HG03521 (cell line): ENCODE data around the gene DCC.

Experiments used
- ATAC-seq: cut with Tn5 transposase; IDR thresholded peaks from one replicate; pipeline ENCODE4 v1.9.1; 2021; ENCODE audit warnings: mild to moderate bottlenecking, moderate library complexity; ENCODE audit not compliant: unreplicated experiment

Gene DCC, protein sequence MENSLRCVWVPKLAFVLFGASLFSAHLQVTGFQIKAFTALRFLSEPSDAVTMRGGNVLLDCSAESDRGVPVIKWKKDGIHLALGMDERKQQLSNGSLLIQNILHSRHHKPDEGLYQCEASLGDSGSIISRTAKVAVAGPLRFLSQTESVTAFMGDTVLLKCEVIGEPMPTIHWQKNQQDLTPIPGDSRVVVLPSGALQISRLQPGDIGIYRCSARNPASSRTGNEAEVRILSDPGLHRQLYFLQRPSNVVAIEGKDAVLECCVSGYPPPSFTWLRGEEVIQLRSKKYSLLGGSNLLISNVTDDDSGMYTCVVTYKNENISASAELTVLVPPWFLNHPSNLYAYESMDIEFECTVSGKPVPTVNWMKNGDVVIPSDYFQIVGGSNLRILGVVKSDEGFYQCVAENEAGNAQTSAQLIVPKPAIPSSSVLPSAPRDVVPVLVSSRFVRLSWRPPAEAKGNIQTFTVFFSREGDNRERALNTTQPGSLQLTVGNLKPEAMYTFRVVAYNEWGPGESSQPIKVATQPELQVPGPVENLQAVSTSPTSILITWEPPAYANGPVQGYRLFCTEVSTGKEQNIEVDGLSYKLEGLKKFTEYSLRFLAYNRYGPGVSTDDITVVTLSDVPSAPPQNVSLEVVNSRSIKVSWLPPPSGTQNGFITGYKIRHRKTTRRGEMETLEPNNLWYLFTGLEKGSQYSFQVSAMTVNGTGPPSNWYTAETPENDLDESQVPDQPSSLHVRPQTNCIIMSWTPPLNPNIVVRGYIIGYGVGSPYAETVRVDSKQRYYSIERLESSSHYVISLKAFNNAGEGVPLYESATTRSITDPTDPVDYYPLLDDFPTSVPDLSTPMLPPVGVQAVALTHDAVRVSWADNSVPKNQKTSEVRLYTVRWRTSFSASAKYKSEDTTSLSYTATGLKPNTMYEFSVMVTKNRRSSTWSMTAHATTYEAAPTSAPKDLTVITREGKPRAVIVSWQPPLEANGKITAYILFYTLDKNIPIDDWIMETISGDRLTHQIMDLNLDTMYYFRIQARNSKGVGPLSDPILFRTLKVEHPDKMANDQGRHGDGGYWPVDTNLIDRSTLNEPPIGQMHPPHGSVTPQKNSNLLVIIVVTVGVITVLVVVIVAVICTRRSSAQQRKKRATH (N-terminal part only)

DNA sequence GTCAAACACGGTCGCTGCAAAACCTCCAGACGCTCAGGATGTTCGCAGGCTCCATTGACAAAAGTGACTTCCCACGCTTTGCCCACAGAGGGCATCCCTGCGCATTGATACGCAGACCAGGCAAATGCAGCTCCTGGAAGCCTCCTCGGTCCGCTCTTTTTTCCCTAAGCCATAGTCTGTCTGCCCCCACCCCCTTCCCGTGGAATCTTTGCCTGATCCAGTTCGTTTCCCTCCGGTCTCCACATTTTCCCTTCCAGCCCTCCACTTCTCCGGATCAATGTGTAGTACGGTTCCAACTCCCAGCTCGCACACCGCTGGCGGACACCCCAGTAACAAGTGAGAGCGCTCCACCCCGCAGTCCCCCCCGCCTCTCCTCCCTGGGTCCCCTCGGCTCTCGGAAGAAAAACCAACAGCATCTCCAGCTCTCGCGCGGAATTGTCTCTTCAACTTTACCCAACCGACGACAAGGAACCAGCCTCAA is at the start of gene DCC:
Gene DCC (plus strand): TSS at position 307 of the 481 bp plus-strand sequence. CDS start 591 bp downstream, outside the sequence.
- no peak for ATAC-seq

DNA sequence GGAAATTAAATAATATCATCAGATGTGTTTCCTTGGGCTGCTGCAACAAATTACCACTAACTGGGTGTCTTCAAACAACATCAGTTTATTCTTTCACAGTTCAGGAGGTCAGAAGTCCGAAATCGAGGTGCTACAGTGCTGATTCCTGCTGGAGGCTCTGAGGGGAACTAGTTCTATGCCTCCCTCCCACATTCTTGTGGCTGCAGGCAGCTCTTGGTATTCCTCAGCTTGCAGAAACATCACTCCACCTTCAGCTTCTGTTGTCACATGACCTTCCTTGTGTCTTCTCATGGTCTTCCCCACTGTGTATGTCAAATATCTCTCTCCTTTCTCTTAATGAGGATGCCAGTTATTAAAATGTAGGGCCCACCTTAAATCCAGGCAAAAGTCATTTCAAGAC is 29.3 kb upstream of the DCC start:
- ATAC-seq, result no peak

DNA sequence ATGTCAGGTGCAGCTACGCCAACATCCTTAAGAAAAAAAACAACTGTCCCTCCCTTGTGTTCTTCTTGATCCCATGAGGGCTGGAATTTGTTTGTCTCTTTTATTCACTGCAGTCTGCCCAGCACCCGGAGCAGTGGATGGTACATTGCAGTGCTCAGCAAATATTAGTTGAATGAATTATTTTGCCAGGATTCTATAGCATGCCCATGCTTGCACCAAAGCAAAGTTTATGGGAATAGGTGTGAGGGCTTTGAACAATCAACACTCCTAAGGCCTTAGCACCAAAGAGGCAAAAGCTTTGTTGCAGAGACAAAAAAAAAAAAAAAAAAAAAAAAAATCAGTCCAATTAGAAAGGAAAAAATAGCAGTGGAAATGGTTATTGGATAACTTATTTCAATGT is 28.7 kb upstream of the DCC start:
- ATAC-seq, result no peak

DNA sequence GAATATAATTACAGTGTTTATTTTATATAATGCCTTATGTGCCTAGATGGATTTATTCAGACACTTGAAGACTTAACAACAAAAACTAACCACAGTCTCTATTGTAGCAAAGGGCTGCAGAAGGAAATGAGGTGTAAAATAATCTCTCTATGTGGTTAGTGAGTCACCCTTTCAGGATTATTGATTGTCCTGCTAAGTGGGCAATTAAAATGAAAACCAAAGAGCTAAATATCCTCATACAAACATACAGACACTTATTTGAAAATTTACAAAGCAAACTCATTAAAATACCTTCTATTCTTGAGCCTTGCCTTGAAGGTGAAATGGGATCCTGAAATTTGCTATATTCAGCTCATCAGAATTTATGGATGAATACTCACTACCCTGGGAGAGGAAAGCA is 27.7 kb upstream of the DCC start:
- ATAC-seq, result no peak

DNA sequence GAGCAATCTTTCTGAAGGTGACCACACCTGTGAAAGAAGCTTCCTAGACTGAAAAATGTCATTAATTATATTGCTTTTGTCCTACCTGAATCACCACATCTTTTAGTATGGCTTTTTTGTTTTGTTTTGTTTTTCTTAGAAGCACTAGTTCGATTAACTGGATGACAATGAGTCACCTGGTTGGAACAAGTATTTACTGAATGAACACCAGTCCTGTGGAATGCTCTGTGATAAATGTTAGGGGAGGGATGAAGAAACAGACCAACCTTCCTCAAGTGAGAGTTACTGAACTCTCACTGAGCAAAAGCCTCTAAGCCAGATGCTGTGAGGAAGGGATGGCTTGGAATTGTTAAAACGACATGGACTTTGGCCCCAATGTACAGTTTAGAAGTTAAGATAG is 26.8 kb upstream of the DCC start:
- ATAC-seq, result no peak

DNA sequence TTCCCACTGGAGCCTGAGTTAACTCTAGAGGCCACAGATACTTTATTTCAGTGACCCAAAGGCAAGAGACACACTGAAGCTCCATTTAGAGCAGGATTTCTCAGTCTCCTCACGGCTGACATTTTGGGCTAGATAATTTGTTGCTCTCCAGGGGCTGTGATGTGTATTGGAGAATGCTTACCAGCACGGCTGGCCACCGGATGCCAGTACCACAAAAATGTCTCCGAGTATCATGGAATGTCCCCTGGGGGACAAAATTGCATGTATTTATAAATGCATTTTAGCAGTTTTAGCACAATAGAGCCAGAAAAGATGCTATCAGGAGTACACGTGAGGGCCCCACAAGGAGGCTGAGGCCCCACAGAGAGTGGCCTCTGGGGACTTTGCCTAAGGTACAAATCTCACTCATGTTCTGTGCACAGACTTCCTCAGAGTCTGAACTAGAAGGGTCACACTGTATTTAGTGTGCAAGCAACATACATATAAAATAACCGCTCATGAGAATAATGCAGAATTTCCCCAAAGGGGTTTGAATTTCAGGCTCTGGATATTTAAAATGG is 20.5 kb upstream of the DCC start:
- ATAC-seq, result no peak

DNA sequence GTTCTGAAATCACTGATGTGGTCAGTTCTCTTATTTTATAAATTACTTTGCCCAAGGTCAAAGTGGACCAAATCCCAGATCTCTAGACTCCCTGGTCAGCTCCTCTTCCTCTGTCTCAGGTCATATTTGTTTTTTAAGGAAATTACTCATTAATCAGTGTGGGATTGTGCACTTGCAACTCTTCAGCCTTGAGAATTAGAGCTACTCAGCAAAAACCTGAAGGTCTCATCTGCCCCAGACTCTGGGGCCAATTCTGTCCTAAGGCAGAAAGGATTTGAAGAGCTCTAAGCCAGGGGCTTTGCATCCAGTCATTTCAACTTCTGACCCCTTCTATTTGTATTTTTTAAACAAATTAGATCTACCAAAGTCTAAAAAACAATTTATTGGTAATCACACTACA is 17.7 kb upstream of the DCC start:
- ATAC-seq, result no peak

DNA sequence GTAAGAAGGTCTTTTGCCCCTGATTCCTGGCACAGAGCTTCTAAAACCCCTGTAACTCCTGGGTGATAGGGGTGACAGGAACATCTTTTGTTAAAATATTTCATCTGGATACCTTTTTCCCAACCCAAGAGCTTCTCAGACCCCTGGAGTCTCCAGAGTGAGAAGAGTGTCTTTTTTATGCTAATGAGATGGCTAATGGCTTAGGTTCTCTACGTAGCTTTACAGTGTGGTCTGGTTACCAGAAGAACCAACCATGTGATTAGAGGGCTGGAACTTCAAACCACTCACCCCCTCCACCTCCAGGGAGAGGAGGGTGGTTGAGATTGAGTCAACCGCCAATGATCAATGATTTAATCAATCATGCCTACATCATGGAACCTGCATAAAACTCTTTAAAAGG is 16.2 kb upstream of the DCC start:
- no peak for ATAC-seq

DNA sequence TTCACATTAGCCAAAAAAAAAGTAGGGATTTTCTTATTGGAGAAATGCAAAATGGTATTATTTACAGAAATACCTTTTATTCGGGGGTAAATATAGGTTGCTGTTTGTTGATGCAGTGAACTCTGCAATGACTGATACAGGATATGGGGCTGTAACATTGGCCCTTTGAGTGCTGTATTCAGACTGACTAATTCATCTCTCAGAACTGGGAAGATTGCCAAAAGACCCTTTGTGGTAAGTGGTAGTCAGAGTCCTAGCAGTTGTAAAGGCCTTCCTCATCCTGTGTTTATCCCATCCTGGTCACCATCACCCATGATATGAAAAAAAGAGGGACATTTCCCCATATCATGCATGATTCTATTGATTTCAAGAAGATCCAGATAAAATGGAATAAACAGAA is 14.0 kb upstream of the DCC start:
- no peak for ATAC-seq

DNA sequence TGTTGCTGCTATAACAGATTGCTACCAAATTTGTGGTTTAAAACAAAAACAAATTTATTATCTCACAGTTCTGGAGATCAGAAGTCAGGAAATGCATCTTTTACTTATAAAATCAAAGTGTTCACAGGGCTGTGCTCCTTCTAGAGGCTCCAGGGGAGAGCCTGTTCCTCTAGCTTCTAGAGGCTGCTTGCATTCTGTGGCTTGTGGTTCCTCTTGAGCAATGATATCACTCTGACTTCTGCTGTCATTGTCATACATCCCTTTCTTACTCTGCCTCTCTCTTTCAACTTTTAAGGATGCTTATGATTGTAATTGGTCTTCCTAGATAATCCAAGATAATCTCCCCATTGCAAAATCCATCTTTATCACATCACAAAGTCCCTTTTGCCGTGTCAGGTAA is 6.1 kb upstream of the DCC start:
- ATAC-seq, result no peak

DNA sequence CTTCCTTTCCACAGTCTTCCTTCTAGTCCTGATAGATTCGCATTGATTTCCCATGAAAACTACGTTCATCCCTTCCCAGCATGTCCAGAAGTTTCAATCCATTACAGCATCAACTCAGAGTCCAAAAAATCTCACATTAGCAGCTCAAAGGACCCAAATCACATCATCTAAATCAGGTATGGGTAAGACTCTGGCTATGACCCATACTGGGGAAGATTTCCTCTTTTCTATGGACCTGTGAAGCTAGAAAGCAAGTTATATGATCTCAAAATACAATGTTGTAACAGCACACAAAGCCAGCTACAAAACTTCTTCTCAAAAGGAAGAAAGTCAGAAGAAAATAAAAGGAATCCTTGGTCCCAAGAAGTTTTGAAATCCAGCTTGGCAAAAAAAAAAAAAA is 5.7 kb upstream of the DCC start:
- ATAC-seq, result no peak

DNA sequence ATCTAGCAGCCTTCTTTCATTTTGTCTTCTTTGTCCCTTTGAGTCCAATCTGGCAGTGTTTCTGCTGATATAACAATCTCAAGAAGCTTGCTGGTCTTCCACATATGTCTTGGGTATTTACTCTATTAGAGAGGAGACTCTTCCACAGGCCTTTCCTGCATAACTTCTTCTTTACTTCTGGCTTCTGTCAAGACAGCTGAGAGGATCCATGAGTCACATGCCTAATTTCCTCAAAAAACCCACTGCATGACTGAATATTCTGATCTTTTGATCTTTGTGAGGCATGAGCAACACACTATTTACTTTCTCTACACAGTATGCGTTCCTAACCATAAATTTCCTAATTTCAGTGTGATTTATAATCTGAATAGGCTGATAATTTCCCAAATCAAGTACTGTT is 5.1 kb upstream of the DCC start:
- ATAC-seq, result no peak

DNA sequence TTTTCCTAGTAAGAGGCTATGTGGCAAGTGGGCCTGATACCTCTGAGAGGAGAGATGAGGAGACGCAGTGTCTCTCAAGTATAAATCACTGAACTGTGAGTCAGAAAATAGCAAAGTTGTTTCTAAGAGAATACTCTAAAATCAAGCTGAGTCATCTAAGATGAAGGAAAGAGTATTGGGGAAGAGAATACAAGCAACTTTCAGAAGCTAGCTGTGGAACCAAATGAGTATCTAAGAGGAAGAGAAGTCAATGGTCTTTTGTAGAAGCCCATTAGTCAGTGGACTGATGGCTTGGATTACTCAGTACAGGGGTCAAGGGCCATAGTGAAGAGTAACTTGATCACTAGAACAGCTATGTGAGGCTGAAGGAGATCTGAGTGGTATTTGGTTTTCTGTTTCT is 2.7 kb upstream of the DCC start:
- no peak for ATAC-seq

DNA sequence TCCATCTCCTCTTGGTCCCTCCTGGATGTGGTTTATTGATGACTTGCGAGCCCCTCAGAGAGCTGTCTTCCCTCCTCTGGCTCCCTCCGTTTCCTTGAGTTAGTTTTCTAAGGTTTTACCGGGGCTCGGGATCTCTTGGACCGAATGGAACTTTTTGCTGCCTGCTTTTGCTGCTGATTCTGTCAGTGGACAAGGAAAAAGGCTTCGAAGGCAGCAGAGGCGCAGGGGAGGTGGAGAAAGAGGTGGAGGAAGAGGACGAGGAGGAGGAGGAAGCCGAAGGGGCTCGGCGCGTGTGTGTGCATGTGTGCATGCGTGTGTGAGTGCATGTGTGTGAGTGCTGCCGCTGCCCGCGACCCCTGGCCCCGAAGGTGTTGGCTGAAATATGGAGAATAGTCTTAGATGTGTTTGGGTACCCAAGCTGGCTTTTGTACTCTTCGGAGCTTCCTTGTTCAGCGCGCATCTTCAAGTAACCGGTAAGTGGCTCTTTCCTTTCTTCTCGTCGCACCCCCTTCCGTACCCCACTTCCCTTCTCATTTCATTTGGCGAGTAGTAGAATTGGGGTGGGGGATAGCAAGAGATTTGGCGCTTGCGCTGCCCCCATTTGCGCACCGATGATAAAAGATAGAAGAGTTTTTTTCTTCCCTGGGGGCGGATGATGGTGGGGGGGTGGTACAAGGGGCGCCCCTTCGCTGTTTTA is 557 bp downstream of the DCC start:
- ATAC-seq, result no peak

DNA sequence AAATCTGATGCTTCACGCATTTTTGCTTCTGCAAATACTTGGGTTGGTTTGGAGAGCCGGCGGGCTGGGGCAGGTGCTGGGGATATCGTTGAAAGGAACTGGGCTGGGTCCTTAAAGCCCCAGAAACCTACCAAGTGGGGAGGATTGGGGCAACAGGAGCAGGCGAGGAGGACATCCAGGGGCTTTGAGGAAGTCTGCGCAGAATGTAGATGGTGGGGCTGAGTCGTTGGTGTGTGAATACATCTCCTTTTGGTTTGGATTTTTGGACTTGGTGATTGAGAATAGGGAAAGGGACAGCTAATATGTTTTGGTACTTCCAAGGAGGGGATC is 1.1 kb downstream of the DCC start:
- ATAC-seq, result no peak

DNA sequence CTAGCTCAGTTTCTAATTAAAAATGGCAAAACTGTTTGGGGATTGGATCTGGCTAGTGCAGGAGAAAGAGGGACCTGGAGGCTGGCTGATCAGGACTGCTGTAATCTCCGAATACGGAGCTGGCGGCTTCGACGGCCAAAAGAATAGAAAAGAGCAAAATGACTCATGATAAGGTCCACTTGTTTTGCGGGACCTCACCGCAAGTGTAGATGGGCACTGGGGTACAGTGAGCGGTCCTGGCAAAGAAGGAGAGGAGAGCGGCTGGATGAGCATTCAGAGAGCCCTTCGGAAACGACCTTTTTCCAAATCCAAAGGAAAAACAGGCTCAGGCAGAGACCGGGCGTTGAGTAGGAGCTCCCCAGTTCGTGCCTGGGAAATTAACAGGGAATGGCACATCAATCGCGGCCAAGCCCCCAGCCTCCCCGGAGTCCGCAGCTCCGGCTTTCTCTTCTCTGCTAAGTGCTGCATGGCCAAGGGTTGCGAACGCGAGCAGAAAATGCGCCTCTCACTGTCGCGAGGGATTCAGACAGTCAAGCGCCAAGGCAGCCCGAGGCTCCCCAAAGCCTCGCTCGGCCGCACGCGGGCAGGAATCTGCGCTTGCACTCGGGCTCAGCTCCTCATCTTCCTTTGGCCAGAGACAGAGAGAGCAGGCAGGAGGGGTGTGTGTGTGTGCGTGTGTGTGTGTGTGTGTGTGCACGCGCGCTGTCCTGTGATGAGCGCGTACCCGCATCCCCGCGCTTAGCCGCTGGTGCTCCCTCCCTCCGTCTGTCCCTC is 1.8 kb downstream of the DCC start:
- no peak for ATAC-seq

DNA sequence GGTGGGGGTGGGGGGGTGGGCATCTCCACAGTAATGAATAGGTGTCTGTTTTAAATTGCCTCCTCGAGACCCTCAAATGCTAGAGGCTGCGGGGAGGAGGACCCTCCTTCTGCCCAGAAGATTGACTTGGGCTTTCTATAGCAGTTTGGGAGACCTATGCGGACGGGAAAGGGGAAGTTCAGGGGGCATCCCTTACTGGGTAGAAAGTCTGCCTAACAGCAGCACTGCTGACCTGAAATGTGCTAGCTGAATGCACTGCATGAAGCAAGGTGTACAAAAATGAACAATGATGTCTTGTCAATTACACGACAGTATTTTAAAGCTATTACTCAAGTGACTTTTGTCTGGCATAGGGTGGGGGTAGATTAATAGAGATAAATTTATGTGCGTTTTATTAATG is 2.5 kb downstream of the DCC start:
- no peak for ATAC-seq

DNA sequence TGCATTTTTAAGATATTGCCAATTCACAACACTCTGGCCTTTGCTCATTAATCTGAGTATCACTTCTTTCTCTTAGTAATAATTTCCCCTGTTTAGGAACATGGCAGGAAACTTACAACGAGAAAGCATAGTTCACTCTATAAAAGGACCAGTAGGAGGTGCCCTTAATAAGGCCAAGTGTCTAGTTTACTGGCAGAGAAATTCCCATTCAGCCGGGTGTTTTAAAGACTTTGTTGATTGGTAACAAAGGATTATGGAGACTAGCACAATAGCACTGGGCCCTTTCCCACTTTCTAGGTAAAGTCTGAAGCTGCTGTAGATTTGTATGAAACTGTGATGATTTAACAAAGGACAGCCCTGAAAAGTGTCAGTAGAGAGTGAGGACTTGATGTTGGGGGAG is 3.1 kb downstream of the DCC start:
- ATAC-seq, result no peak

DNA sequence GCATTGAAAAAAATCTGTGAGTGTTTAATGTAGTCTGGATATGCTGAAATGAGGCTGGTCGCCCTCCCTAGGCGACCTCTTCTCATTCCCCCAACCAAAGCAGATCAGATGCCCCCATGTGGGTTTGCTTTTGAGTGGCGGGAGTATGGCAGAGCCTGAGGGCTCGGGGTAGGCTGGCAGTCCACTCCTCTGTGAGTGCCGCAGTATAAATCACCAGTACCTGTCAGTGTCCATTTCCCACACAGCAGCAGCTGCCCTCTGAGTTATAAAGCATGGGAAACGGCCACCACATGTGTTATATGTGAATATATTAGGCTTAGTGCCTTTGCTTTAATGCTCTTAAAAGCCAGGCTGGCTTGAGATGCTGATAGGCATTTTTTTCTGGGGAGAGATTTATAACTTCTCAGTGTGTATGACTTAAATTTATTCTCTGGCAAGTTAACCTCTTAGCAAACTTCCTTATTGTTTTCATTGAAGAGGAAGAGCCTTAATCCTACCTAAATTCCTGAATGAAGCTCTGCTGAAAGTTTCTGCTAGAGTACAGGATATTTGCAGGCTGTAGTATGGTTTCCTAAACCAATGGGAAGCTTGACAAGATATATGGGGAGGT is 3.8 kb downstream of the DCC start:
- ATAC-seq, result no peak

DNA sequence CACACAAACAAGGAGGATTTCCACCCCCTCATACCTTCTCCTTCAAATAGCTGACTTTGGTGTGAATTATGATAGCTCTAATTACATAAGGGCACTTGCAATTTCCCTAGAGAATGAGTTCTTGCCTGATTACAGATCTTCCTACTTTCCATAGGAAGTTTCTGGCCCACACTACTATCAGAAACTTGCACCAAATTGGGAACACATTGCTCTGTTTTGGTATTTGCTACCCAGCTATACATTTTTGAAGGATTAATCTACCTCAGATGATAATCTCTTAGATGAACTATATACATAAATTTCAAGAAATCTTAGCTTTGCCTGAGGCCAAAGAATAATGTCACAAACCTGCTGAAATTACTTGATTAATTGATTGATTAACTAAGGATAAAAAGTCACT is 4.9 kb downstream of the DCC start:
- ATAC-seq, result no peak
